Activated B cell treated with CpG ODN at 0.5 μM for 24 hours (primary cell): Measurements from ENCODE around the gene MFNG. TPM values are rescaled to one million over a fixed set of nuclear protein-coding genes. Genes with fewer than 3 reads are reported as not detected.

ENCODE experiments used
- ATAC-seq: fragments of 200-7000 bp; cut with Tn5 transposase; one replicate; pipeline ENCODE4 v1.10.0; 2021; ENCODE audit warnings: low read depth, mild to moderate bottlenecking, moderate library complexity
- CTCF ChIA-PET: fragments of 350-600 bp; sonication (Branson Sonifier 250); formaldehyde crosslinking; loops from one replicate; lab custom pipeline; 2021; ENCODE audit warnings: antibody characterized with exemption; lab: Charles Lee
- POLR2A ChIA-PET: fragments of 350-600 bp; sonication (Branson Sonifier 250); formaldehyde crosslinking; loops from one replicate; lab custom pipeline; 2021; ENCODE audit warnings: antibody characterized with exemption; lab: Charles Lee
- DNase-seq: peaks from one replicate; pipeline ENCODE4 v3.0.0; 2022
- H3K27ac Mint-ChIP-seq: one replicate; pipeline ENCODE4 v1.8.0; 2020; ENCODE audit warnings: mixed read lengths
- H3K27me3 Mint-ChIP-seq: one replicate; pipeline ENCODE4 v1.8.0; 2021; ENCODE audit warnings: mixed read lengths
- H3K36me3 Mint-ChIP-seq: one replicate; pipeline ENCODE4 v1.8.0; 2021; ENCODE audit warnings: low read depth, mixed read lengths
- H3K4me1 Mint-ChIP-seq: one replicate; pipeline ENCODE4 v1.8.0; 2021; ENCODE audit warnings: mixed read lengths
- H3K4me3 Mint-ChIP-seq: one replicate; pipeline ENCODE4 v1.8.0; 2020; ENCODE audit warnings: mild to moderate bottlenecking, mixed read lengths
- H3K9me3 Mint-ChIP-seq: one replicate; pipeline ENCODE4 v1.8.0; 2020; ENCODE audit warnings: mixed read lengths
- CTCF ChIP-seq: fragments of 200-600 bp; IDR thresholded peaks from one replicate; pipeline ENCODE4 v1.8.0; 2022; ENCODE audit warnings: antibody characterized with exemption, mild to moderate bottlenecking
- intact Hi-C: fragments of 100-400 bp; cut with micrococcal nuclease; formaldehyde crosslinking; loops from one replicate; pipeline ENCODE4 v1.15.1; 2024
- total RNA-seq: library from RNA; stranded (reverse); gene quantifications from 2 replicates; pipeline ENCODE4 v1.2.3, GENCODE V29; 2022

The MFNG gene
- total RNA-seq, 1 donor from 2014 or later = 90.6 TPM

- no peaks in the 10 kb centered on the region for H3K27me3 Mint-ChIP-seq
- no peak overlapping the region for H3K4me3 Mint-ChIP-seq
- ATAC-seq (no peak), DNase-seq (no peak)
- no peak overlapping the region for H3K27ac Mint-ChIP-seq
- H3K4me1 Mint-ChIP-seq = peaks cover 2% of the 10 kb centered on the region
- peaks cover 13% of the 10 kb centered on the region for H3K36me3 Mint-ChIP-seq
- intact Hi-C loops = loop anchor here (10.0 kb wide), 1 partner anchor 260 kb away; no protein-coding TSS in a partner anchor
- POLR2A ChIA-PET = no interaction called here
- H3K9me3 Mint-ChIP-seq = no peaks in the 10 kb centered on the region
- TF ChIP-seq CTCF = no peak
- CTCF ChIA-PET = interaction anchor here (1.0 to 3.8 kb wide), 4 partner anchors 139 to 194 kb away, joined by 3 to 45 read pairs (median 5); no protein-coding TSS in a partner anchor
These were observed 31.1 kb downstream of the MFNG start for GRCh38 chr22:37454857-37455686.

GRCh38 chr22:37453696-37454095 lies 32.5 kb downstream of the MFNG start:
- Mint-ChIP-seq H3K27me3 (no peaks in the 10 kb centered on the region), H3K36me3 (peaks cover 5% of the 10 kb centered on the region), H3K9me3 (no peaks in the 10 kb centered on the region), H3K4me3 (no peak overlapping the region), H3K4me1 (peaks cover 2% of the 10 kb centered on the region), H3K27ac (no peak overlapping the region)
- intact Hi-C loops = loop anchor here (10.0 kb wide), 1 partner anchor 259 kb away; no protein-coding TSS in a partner anchor
- DNase-seq = no peak
- no peak for TF ChIP-seq CTCF
- ChIA-PET POLR2A (no interaction called here), CTCF (no interaction called here)
- no peak for ATAC-seq

GRCh38 chr22:37451218-37451617 lies 35.0 kb downstream of the MFNG start:
- CTCF ChIA-PET = no interaction called here
- no peak overlapping the region for H3K4me3 Mint-ChIP-seq
- POLR2A ChIA-PET = no interaction called here

GRCh38 chr22:37449331-37450001 lies 36.7 kb downstream of the MFNG start:
- POLR2A ChIA-PET = no interaction called here
- no peak for ATAC-seq
- intact Hi-C loops = loop anchor here (10.0 kb wide), 1 partner anchor 255 kb away; no protein-coding TSS in a partner anchor
- H3K9me3 Mint-ChIP-seq = no peaks in the 10 kb centered on the region
- H3K36me3 Mint-ChIP-seq = no peaks in the 10 kb centered on the region
- no peak overlapping the region for H3K4me3 Mint-ChIP-seq
- no peak for DNase-seq
- H3K27me3 Mint-ChIP-seq = peaks cover 9% of the 10 kb centered on the region
- H3K4me1 Mint-ChIP-seq = peaks cover 2% of the 10 kb centered on the region
- H3K27ac Mint-ChIP-seq = no peak overlapping the region
- no peak for TF ChIP-seq CTCF
- CTCF ChIA-PET = interaction anchor here (1.2 kb wide), 1 partner anchor 133 kb away, joined by 3 read pairs; no protein-coding TSS in a partner anchor

More at GRCh38 chr22:37451218-37451617, 35.0 kb downstream of the MFNG start:
- intact Hi-C loops = loop anchor here (10.0 kb wide), 1 partner anchor 256 kb away; no protein-coding TSS in a partner anchor
- DNase-seq (no peak), ATAC-seq (no peak)
- Mint-ChIP-seq H3K9me3 (no peaks in the 10 kb centered on the region), H3K36me3 (no peaks in the 10 kb centered on the region), H3K27me3 (peaks cover 7% of the 10 kb centered on the region), H3K4me1 (peaks cover 2% of the 10 kb centered on the region), H3K27ac (no peak overlapping the region)
- no peak for TF ChIP-seq CTCF
